Ovary (tissue), 3 donors: ENCODE results near the gene ARG2.

Experiments used
- CTCF ChIP-seq, 3 donors: fragments of 450-650 bp in 2 of 3; fragments of 200-600 bp in 1 of 3; IDR thresholded peaks; one replicate each; pipeline versions ENCODE4 v1.5.1 to v1.8.0; 2016 to 2022; ENCODE audit warnings: antibody characterized with exemption in 3 of 3, mild to moderate bottlenecking in 1 of 3
- EP300 ChIP-seq: sonication (generic); formaldehyde crosslinking; IDR thresholded peaks from one replicate; pipeline ENCODE4 v1.6.1; 2017; ENCODE audit warnings: antibody characterized with exemption
- donor health status: DM: no; HTN: no; CAD: no.

- TF ChIP-seq CTCF (IDR thresholded peaks at IDR 0.05) (no peak), EP300 (no peak)
Observed at GRCh38 chr14:67579040-67579439, 40.7 kb upstream of the ARG2 start.
